COR-L47 (cell line): ENCODE results near the gene CFAP77.

Experiments
- DNase-seq: peaks from one replicate; lab custom pipeline; 2025; lab: John Stamatoyannopoulos, UW

Gene CFAP77

DNA sequence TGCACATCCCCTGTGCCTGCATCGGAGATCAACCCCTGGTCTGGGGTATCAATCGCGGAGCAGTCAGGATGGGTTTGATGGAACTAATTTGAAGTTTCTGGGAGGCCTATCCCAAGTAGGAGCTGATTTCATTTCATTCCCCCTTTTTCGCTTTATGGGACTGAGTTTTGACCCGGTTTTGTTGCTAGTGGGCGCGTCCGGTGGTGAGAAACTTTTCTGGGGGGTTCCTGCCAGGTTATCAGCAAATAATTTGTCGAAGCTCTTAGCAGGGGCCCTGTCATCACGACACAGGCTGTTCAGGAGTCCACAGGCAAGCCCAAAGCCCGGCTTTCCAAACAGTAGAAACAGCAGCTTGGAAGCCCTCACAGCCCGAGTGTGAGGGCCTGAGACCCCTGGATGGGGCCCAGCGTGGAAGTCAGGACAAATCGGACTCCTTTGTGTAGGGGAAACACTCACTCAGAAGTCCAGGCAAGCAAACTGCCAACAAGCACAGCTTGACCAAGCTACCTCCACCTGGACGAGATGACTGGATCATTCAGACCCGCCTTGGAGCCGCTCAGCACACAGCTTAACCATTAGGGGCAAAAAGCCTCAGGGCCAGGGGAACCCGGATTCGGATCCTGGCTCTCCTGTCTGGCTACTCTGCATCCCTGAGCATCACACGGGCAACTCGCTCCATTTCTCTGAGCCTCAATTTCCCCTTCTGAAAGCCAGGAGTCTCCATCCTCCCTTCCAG is 108.0 kb downstream of the CFAP77 start:
- no peak for DNase-seq

GRCh38 chr9:132518626-132519025 is 108.6 kb downstream of the CFAP77 start:
- DNase-seq, result no peak

GRCh38 chr9:132519033-132519432 is 109.0 kb downstream of the CFAP77 start:
- DNase-seq, result no peak

DNA sequence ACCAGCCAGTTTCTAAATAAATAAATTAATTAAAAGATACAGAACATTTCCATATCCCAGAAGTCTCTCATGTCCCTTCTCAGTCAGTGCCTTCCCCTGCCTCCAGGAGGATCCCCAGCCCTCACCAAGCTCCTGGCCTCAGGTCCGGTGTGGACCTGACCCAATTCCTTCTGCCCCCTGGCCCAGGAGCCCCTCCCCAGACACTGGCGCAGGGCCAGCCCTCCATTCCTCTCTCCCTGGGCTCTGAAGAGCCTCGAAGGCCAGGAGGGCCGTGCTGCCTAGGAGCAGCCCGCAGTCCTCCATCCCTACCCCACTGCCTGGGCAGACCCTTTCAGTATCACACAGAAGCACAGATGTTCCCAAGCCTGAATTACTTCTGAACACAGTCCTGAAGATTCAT is 110.6 kb downstream of the CFAP77 start:
- no peak for DNase-seq

GRCh38 chr9:132525308-132526023 is 115.5 kb downstream of the CFAP77 start:
- DNase-seq, result no peak

DNA sequence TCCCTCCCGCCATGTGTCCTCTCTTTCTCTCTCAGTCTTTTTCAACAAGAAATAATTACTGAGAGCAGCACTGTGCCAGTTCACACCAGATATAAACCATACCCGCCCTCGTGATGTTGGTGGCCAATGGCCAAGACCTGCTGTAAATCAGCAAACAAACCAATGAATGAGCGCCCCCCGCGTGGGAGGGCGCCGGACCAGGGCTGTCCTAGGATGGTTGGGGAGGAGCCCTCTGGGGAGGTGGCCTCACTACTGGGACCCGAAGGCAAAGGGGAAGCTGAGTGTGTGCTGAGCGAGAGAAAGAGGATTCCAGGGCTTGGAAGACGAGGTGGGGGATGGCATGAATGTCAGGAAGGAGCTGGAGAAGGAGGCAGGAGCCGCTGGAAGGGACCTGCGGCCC is 121.2 kb downstream of the CFAP77 start:
- DNase-seq, result peak; percentile 90

GRCh38 chr9:132531710-132532570 is 121.9 kb downstream of the CFAP77 start:
- DNase-seq, result peak; percentile 74

- no peak for DNase-seq
Observed at GRCh38 chr9:132534832-132535231, 124.8 kb downstream of the CFAP77 start.

- DNase-seq, result no peak
Observed at GRCh38 chr9:132536124-132536523, 126.1 kb downstream of the CFAP77 start.

GRCh38 chr9:132537352-132537751 is 127.3 kb downstream of the CFAP77 start:
- no peak for DNase-seq

- DNase-seq, result no peak
Observed at GRCh38 chr9:132538071-132538470, 128.1 kb downstream of the CFAP77 start.

DNA sequence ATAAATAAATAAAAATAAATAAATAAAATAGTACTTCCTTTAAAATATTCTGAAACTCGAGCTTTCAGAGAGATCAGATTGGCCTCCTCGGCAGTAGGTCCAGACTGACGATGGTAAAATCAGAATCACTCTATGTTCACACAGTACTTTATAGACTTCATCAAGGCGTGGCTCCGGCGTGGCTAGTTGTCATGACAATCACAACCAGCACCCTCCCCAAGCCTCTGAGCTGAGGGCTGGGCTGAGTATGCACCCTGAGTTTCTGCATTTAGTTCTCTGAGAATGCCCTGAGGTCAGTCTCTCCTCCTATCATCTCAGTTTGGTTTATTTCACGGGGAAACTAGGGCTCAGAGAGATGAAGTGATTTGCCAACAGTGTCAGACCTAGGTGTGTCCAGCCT is 129.1 kb downstream of the CFAP77 start:
- no peak for DNase-seq

DNA sequence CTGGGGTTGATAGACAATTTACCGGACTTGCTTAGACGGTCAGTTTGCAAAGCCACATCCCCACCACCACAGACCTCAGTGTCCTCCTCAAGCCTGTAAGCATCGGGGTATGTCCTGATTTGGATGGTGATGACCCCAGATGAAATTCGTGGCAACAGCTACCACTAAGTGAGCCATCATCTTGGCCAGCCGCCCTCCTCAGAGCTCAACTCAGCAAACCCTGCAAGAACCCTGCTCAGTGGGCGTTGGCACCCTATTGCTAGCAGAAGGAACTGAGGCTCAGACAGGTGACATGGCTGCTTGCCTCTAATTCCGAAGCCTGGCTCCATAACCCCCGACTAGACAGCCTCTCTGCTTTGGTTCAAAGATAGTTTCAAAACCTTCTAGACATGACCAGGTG is 131.0 kb downstream of the CFAP77 start:
- no peak for DNase-seq

- DNase-seq, result no peak
Observed at GRCh38 chr9:132541870-132542830, 132.1 kb downstream of the CFAP77 start.

DNA sequence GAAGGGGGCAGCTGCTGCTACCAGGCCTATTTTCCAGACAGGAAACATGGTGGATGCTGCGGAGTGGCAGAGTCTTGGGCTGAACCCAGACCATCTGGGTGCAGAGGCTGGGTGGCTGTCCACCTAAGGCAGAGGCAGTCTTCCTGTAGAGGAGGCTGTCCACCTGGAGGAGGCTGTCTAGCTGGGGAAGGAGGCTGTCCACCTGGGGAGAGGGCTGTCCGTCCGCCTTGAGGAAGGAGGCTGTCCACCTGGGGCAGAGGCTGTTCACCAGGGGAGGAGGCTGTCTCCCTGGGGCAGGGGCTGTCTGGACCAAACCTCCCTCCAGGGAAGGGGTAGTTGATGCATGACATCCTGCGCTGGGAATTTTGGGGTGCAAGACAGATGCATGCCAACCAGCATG is 133.2 kb downstream of the CFAP77 start:
- DNase-seq, result no peak

GRCh38 chr9:132543960-132544359 is 133.9 kb downstream of the CFAP77 start:
- DNase-seq, result no peak

DNA sequence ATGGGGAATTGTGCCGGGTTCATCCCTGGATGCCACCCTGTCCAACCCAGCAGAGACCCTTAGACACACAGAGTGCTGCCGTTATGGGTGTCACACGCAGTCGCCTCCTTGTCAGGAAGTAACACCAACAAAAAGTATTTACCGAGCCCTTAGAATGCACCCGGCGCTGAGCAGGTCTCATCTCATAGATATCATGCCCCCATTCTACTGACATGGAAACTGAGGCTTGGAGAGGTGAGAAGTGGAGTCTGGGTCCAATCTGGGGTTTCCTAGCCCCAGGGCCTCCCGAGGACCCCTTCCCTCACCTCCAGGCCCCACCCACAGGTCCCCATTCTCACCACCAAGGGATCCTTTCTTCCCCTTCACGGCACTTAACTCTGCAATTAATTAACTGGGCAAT is 135.6 kb downstream of the CFAP77 start:
- DNase-seq, result no peak

DNA sequence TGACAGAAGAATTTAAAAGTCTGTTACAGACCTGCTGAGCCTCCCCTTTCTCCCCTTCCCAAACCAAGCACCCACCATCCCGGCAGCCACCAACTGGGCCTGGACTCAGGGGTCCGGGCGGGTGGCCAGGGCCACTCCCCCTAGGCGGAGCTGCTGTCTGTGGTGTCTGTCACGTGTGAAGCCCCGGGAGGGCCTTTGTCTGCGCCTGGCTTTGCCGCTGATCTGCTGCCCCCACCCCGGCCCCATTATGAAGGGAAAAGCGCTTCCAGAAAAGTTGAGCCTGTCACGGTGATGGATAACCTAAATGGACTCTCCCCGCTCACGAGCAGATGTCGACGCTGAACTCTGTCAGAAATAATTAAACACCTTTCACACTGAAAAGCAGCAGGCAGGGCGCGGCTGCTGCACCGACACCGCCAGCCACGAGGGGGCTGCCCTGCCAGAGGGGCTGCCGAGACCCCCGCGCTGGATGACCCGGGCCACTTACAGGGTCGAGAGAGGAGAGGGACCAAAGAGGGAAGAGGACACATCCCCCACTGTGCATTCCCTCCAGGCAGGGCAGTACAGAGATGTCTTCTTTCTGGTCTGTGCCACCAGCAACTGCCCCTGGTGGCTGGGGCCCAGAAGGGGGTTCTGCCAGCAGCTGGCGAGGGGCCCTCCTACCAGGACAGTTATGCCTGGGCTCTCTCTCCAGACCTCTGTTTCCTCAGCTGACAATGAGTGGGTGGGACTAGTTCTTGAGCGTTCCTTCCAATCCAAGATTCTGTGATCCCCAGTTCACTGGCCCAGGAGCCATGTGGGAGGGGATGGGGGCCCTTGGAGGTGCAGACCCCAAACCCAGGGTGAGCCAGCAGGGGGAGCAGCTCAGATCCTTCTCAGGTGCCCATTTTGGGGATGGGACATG is 136.4 kb downstream of the CFAP77 start:
- DNase-seq, result peak; percentile 89

DNA sequence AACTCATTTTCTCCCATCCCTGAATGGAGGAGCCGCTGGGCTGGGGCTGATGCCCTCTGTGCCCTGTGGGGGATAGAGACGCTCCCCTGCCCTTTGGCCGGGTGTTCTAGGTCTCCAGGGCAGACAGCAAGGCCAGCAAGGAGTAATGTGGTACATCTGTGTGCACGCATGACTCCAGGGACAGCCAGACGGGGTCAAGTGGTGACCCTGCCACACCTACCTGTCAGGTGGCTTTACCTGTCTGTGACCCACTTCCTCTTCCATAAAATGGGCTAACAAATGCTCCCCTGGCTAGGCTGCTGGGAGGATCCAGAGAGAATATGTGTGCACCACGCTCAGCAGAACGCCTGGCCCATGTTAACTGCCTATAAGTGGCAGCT is 137.0 kb downstream of the CFAP77 start:
- no peak for DNase-seq

DNA sequence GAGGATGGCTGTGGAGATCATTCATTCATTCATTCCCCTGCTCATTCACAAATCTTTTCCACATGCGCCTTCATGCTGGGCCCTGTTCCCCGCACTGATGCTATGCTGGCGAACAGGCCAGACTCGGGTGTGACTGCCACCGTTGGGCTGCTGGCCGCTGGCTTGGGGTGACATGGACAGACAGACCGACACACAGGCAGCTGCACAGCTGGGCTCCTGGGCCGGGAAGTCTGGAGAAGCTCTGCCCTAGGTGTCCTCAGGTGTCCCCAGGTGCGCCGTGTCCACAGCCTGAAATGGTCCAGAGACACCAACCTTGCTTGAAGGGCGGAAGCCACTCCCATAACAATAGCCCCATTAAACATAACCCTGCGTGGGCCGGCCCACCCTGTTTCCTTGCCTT is 137.4 kb downstream of the CFAP77 start:
- no peak for DNase-seq
